ENCODE results near the gene CNTNAP2.

GRCh38 chr7:148379677-148380076, 2263.1 kb downstream of the CNTNAP2 start:
- TF ChIP-seq TAF1 (IDR thresholded peaks at IDR 0.05; ENCODE audit: low read depth, low read length) (no peak), POLR2A (IDR thresholded peaks at IDR 0.05; ENCODE audit: low read depth, low read length) (no peak)
